ENCODE measurements around the gene UBE2U.
"Not testable (repeated sequence)": the region's sequence is repeated elsewhere in the genome, so short reads cannot be mapped to it uniquely, and the experiment has no call there.

Gene UBE2U

GRCh38 chr1:64242895-64243756 lies 39.7 kb downstream of the UBE2U start:
- no peak for DNase-seq

DNA sequence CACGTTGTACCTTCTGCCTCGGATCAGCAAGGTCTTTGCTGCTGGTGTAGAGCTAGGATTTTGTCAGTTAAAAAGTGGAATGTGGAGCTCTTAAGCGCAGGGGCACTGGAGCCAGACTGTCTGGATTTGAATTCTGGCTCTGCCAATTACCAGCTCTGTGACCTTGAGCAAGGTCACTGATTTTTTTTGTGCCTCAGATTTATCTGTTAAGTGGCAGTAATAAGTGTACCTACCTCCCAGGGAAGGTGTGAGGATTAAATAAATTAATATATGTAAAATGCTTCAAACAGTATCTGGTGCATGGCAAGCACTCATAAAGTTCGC lies 40.3 kb downstream of the UBE2U start:
- no peak for DNase-seq

DNA sequence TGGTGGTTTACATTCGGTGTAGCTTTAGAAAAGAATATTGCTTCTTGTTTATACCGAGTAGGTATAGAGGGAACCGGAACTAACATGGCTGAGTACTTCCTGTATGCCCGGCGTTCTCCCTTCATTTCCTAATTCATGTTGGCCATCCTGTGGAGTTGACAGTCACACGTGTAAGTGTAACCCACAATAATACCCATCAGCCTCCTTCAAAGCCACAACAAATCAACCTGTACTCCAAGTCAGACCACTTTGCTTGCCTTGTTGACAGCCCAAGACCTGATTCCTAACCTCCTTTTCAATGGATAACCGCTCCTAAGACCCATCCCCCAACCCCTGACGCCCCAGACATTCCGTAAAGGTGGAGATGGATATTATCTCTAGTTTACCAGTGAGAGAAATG lies 42.1 kb downstream of the UBE2U start:
- DNase-seq = no peak

GRCh38 chr1:64246294-64246917 lies 43.0 kb downstream of the UBE2U start:
- no peak for DNase-seq

DNA sequence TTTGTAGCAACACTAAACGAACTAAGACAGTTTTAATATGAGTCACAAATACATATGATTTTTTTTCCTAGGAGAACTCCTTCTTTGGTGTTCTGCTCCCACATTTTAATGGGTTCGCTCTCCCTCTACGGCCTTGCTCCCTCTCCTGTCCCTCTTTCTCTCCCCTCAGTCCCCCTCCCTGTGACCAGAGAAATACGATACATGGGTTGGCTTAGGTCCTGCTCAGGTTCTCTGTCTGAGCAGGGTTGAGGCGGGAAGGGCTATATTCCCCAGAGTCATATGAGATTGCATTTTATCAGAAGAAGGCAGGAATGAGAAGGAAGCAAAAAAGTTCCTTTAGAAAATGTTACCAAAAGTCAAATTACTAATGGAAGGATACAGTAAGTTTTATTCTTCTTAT lies 44.6 kb downstream of the UBE2U start:
- no peak for DNase-seq

DNA sequence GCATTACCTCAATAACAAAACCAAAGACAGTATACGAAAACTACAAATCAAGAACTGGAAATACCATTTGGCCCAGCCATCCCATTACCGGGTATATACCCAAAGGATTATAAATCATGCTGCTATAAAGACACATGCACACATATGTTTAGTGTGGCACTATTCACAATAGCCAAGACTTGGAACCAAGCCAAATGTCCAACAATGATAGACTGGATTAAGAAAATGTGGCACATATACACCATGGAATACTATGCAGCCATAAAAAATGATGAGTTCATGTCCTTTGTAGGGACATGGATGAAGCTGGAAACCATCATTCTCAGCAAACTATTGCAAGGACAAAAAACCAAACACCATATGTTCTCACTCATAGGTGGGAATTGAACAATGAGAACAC lies 47.0 kb downstream of the UBE2U start:
- not testable (repeated sequence) for DNase-seq

DNA sequence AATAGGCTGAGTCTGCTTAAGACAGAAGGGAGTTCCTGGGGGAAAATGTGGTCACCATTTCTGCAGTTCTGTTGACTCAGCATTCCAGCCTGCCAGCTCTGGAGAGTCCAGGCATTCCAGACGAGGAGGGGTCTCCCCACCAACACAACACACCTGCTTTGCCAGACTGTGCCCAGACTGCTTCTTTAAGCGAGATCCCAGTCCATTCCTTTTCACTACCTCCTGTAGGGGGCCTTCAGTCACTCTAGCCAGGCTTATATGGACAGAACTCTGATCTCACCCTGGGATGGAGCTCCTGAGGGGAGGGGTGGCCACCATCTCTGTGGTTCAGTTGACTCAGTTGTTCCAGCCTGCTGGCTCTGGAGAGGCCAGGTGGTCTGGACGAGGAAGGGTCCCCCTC lies 48.5 kb downstream of the UBE2U start:
- DNase-seq = no peak

DNA sequence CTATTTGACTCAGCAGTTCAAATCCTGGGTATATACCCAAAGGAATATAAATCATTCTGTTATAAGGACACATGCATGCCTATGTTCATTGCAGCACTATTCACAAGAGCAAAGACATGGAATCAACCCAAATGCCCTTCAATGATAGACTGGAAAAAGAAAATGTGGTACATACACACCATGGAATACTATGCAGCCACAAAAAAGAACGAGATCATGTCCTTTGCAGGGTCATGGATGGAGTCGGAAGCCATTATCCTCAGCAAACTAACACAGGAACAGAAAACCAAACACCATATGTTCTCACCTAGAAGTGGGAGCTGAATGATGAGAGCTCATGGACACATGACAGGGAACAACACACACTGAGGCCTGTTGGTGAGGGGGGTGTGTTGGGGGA lies 53.8 kb downstream of the UBE2U start:
- not testable (repeated sequence) for DNase-seq

DNA sequence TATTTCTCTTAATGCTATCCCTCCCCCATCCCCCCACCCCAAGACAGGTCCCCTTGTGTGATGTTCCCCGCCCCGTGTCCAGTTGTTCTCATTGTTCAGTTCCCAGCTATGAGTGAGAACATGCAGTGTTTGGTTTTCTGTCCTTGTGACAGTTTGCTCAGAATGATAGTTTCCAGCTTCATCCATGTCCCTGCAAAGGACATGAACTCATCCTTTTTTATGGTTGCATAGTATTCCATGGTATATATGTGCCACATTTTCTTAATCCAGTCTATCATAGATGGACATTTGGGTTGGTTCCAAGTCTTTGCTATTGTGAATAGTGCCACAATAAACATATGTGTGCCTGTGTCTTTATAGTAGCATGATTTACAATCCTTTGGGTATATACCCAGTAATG lies 55.0 kb downstream of the UBE2U start:
- not testable (repeated sequence) for DNase-seq

DNA sequence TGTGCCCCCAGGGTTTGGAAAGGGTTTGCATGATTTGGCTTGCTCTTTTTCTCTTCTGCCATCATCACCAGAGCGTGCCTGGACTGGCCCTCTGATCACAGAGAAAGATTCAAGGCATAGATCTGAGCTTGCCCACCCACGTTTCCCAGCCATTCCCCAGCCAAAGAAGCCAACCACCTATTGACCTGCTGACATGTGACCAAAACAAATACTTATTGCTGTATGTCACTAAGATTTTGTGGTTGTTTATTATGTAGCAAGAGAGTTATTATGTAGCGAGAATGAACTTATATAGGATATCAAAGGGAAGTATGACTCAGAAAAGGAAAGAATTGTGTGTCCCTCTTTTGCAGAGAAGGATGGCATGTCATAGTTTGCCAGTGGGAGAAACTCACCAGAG lies 59.9 kb downstream of the UBE2U start:
- DNase-seq = no peak

DNA sequence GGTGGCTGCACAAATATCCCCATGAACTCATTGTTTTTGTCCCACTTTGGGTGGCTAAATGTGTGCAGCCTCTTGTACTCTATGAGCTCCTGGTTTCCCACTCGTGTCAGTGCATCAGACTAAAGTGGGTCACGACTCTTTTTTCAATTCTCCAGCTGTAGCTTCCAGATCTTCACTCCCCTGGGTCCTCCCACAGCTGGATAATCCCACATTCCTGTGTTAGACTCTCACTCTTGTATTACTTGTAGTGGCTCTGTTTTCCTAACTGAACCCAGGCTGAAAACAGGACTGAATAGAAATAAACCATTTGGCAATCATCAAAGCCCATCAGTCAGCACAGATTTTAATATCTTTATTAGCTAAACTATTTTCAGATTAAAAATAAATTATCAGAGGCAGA lies 60.4 kb downstream of the UBE2U start:
- no peak for DNase-seq

DNA sequence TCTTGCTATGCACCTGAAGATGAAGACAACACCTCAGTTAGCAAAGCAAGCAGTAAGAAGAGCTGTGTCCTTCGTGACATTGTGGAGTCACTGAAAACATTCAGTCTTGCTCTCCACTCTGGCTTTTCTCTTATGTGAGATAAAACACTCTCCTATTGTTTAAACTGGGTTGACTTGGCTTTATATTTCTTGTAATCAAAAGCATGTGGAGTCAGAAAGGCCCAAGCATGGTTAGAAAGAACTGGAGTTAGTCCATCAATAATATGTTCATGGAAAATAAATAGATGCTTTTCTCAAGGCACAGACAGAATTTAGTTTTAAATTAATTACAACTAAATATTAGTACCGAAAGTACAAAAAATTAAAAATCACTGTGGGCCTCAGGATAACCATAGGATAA lies 61.7 kb downstream of the UBE2U start:
- no peak for DNase-seq

DNA sequence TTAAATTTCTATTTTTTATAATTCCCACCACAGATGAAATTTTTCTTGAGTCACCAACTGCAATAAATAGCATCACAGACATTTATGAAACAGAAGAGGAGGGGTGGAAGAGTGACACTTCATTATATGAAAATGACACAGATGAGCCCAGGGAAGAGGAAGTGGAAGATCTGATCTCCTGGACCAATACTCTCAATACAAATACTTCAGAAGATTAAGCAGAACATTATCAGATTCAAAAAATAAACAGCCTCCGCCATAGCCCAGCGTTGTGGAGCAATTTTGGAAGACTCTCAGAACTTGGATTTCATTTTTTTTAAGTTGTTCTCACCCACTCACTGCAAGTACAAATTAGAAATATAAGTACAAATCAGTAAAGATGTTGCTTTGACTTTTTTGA lies 63.6 kb downstream of the UBE2U start:
- DNase-seq = no peak

DNA sequence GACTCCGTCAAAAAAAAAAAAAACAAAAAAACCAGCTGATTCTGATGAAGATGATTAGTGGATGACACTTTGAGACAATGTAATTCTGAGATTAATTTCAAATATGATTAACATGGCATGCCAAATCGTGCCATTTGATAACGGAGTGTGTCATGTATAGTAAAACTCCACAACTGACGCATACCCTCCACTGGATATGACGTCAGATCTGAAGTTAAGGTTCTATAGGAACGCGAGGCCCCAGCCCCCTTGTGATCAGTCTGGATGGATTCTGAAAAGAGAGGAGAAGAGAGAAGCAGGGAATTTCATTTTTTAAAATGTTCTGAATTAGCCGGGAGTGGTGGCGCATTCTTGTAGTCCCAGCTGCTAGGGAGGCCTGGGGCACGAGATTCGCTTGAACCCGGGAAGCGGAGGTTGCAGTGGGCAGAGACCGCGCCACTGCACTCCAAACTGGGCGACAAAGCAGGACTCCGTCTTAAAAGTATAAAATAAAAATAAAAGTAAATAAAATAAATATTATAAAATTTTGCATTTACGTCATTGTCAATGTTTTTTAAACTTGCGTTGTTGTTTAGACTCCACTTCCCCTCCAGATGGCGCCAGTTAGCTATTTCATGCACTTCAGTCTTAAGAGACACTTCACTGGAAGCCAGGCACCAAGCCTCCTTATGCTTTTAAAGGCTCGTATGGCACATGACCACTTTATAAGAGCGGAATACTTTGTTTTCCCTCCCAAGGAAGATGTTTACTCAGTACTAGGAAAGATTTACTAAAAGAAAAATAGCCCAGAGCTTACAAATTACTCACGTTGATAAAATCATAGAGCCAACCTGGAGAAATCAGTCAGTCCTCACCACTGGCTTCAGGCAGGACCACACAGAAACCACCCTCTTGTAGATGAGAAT lies 65.5 kb downstream of the UBE2U start:
- peak; percentile 77 for DNase-seq

- no peak for DNase-seq
Measured at GRCh38 chr1:64269558-64269884, 66.1 kb downstream of the UBE2U start.

- no peak for DNase-seq
Measured at GRCh38 chr1:64280001-64280400, 76.6 kb downstream of the UBE2U start.

DNA sequence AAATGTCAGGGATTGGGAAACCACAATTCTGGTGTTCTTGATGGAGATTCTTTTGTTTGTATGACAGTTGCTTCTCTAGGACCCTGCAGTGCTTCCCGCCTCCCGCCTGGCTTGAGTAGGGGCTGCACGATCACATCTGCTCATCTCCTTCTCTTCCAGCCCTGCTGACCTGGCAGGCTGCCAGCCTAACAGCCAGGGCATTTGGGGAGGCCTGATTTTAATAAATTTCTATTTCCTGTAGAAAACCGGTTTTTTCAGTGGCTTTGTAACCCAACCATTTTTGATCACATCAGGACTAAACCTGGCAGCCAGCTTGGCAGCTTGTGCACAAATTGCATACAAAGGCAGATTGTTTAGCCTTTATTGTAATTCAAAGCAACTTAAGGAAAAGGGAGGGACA lies 78.9 kb downstream of the UBE2U start:
- DNase-seq = peak; percentile 53

GRCh38 chr1:64287071-64287470 lies 83.6 kb downstream of the UBE2U start:
- DNase-seq = no peak

DNA sequence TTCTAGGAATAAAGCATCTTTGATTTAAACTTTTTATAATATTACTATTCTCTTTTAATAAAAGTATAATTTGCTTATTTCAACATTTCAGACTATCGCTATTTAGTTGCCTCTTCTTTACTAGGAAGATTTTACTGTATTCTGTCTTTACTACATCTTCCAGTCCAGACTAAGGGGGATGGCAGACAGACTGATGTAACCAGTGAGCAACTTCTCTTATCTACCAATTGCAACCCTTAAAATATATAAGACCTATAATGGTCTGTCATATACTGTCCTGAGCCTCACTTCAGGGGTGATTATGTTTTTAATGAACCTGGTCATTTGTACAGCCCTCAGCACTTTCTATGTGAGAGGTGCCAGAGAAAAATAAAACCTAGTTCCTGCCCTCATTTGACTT lies 87.0 kb downstream of the UBE2U start:
- no peak for DNase-seq

DNA sequence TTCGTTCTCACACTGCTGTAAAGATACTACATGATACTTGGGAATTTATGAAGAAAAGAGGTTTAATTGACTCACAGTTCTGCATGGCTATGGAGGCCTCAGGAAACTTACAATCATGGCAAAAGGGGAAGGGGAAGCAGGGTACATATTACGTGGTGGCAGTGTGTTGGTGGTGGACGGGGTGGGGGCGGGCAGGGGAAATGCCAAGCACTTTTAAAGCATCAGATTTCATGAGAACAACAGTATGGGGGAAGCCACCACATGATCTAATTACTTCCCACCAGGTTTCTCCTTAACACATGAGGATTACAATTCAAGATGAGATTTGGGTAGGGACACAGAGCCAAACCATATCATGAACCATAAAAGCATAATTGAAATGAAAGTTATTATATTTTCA lies 88.5 kb downstream of the UBE2U start:
- no peak for DNase-seq

- DNase-seq = no peak
Measured at GRCh38 chr1:64292399-64292798, 89.0 kb downstream of the UBE2U start.

- DNase-seq = no peak
Measured at GRCh38 chr1:64293820-64294219, 90.4 kb downstream of the UBE2U start.

GRCh38 chr1:64295136-64295535 lies 91.7 kb downstream of the UBE2U start:
- DNase-seq = no peak

DNA sequence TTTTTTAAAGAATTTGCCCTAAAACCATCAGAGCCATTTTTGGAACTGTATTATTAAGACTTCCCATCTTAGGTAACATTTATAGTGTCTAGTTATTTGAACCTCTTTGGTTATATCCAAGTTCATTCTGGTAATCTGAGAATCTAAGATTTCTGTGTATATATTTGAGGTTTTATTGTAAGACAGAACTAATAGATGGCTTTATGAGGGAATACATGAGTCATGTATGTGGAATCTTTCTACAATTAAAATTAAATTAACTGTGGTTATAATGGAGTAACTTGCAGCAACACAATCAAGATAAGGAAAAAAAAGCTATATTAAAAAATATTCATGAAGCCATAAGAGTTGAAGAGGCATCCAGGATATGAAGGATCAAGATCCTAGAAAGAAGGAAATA lies 92.1 kb downstream of the UBE2U start:
- DNase-seq = no peak
